GM21381 (cell line): ENCODE measurements around the gene KCNIP3.

Experiments used
- ATAC-seq: cut with Tn5 transposase; IDR thresholded peaks from one replicate; pipeline ENCODE4 v1.9.1; 2021; ENCODE audit warnings: mild to moderate bottlenecking, moderate library complexity; ENCODE audit not compliant: unreplicated experiment

KCNIP3 gene

GRCh38 chr2:95294579-95295250 lies 2.4 kb upstream of the KCNIP3 start:
- ATAC-seq, result no peak

DNA sequence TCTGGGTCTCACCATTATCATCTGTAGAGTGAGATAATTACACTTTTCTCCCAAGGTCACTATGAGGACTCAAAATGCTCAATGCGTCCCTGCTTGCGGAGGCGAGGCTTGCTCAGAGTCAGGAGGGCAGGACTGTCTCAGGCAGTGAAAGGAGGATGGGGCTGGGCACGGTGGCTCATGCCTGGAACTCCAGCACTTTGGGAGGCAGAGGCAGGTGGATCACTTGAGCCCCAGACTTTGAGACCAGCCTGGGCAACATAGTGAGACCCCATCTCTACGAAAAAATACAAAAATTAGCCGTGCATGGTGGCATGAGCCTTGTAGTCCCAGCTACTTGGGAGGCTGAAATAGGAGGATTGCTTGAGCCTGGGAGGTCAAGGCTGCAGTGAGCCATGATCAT lies 1.8 kb upstream of the KCNIP3 start:
- ATAC-seq, result no peak

- ATAC-seq, result no peak
These were observed 1.1 kb upstream of the KCNIP3 start for GRCh38 chr2:95296011-95296410.

DNA sequence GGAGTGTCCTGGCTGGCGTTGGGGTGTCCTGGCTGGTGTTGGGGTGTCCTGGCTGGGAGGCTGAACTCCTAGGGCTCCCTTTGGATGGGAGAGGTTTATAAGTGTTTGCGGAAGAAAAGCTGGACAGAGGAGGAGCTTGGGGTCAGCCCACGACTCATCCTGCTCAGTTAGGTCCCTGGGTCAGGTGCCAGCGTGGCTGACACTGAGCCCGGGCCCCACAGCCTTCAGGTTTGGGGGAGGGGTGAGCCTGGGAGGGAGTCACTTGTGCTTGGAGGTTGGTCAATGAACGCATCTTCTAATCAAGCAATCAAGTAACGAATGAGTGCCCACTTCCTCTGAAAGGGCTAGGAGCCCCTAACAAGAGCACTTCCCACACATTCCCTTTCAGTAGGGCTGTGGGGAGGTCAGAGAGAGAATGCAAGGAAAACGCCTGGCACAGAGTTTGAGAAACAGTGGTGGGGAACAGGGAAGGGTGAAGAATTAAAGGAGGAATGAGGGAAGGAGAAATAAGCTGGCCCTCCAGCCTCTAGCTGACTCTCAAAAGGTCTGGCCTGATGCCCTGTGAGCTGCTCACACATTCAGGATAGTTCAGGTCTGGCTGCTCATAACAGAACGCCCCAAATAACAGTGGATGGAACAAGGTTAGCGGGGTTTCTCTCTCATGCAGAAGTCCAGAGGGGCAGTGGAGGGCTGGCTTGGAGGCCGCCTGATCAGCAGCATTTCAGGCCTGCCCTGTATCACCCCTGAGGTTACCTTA lies 670 bp downstream of the KCNIP3 start:
- ATAC-seq, result no peak

- ATAC-seq, result no peak
These were observed 1.5 kb downstream of the KCNIP3 start for GRCh38 chr2:95298486-95299111.

DNA sequence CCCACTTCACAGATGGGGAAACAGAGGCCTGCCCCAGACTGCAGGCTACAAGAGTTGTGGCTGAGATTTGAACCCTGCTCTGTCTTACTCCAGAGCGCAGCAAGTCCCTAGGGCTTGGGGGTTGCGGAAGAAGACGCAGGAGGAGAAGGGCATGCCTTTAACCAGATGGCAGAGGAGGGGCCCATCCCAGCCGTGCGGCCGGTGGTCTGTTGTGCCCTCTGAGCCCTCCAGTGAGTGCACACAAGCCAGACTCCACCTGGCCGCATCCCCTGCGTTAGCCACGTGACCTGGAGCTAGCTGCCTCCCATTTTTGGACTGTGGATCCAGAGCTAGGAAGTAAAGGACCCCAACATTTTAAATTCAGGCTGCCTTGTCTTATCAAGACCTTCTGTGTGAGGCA lies 2.8 kb downstream of the KCNIP3 start:
- ATAC-seq, result no peak

DNA sequence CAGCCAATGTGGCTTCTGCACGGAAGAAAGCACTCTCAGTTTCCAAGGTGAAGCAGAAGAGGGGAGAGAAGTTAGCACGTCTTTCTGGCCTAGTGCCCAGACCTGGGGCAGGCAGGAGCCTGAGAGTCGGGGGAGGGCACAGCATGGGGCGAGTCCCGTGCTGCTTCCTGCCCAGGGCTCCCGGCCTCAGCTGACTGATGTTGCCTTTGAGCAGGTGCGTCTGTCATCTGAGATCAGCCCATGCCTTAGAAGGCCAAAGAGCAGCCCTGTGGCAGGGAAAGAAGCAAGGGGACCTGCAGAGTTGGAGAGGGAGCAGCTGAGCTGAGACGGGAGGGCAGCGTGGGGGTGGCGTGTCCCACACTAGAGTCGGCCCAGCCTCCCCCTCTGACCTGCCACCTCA lies 3.3 kb downstream of the KCNIP3 start:
- ATAC-seq, result no peak

DNA sequence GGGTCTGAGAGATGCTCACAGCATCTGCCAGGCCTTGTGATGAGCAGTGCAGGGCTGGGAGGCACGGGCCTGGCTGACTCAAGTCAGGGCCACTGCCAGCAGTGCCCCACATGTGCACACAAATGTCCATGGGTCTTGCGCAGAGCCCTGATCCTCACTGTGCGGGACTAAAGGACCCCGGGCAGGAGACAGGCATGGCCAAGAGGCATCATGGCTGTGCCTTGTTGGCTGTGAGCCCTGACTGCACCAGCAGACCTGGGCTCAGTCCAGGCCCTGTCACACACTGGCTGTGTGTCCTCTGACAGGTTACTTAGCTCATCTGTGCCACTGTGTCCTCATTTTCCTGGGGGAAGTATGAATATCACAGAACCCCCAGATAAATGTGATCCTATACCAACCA lies 4.0 kb downstream of the KCNIP3 start:
- ATAC-seq, result no peak

GRCh38 chr2:95301876-95302641 lies 4.9 kb downstream of the KCNIP3 start:
- ATAC-seq, result no peak

GRCh38 chr2:95303191-95303919 lies 6.2 kb downstream of the KCNIP3 start:
- ATAC-seq, result no peak

- ATAC-seq, result no peak
These were observed 8.4 kb downstream of the KCNIP3 start for GRCh38 chr2:95305380-95306061.

GRCh38 chr2:95306336-95306895 lies 9.3 kb downstream of the KCNIP3 start:
- ATAC-seq, result no peak

DNA sequence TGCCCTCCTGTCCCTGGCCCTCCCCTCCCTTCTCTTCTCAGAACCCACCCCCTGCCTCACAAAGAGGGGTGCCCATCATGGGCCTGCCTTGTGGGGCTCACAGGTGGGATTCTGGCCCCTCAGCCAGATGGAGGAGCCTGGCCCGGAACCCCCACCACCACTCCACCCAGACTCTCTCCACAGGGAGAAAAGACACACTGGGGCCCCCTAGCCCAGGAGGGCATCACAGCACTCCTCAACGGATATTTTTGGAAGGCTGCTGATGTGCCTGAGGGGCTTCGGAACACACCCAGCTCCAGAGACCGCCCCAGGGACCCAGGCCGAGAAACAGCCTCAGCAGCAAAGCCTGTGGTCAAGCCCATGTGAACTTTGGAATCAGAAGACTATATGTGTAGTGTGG lies 9.9 kb downstream of the KCNIP3 start:
- ATAC-seq, result no peak

- no peak for ATAC-seq
These were observed 10.7 kb downstream of the KCNIP3 start for GRCh38 chr2:95307878-95308277.

GRCh38 chr2:95308426-95308990 lies 11.4 kb downstream of the KCNIP3 start:
- ATAC-seq, result no peak

DNA sequence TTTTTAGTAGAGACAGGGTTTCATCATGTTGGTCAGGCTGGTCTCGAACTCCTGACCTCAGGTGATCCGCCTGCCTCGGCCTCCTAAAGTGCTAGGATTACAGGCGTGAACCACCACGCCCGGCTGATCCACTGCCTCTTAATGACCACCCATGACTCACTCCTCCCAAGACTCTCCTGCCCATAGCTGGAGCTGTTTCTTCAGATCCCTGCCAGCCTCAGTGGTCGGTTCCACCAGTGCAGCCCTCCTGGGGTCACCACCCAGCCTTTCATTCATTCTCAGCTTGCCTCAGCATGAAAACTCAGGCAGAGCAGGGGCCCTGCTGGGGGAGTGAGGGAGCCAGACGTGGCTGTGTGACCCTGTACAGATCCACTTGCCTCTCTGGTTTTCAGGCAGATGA lies 12.5 kb downstream of the KCNIP3 start:
- ATAC-seq, result no peak

GRCh38 chr2:95310216-95310615 lies 13.1 kb downstream of the KCNIP3 start:
- no peak for ATAC-seq

DNA sequence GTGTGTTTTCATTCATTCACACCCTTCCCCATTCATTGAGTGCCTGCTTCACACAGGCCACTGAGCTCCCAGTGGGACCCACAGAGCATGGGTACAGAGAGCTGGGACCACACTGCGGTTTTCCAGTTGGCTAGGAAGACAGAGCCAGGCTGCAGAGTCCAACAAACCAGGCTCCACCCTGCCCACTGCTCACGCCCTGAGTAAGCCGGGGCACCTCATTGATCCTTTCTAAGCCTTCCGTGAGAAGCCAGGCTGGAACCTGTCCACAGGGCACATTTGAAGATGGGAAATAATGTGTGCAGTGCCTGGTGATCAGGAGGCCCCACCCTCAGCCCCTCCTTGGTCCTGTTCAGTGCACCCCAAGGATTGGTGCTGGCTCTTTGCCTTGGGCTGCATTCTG lies 13.5 kb downstream of the KCNIP3 start:
- no peak for ATAC-seq

DNA sequence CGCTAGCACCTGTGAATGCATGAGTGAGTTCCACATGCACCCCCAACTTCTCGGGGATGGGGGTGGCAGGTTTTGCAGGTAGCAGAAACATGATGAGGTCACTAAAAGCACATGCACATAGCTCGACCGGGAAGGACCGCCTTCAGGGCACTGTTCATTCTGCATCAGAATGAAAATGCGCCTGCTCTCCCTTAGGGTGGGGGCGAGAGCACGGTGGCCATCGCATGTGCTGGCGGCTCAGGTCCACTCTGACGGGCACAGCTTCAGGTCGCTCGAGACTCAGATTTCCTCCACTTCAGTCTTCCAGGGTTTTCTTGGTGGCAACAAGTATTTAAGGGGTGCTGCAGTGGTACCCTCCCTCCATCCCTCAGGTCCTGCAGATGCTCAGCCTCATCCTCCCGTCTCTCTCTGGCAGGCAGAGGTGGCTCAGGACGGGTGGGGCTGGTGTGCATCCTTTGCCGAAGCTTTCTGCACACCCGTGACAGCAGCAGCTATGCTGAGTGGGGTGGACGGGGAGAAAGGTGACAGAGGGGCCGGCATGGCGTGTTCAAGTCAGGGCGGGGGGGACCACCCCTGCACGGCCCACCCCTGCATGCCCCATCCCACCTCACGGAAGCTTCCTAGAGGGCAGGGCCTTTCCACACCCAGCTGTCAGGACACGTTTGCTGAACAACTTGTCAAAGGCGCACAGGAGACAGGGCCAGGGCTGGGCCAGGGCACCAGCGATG lies 14.8 kb downstream of the KCNIP3 start:
- ATAC-seq, result no peak
